Esophagus squamous epithelium (tissue), 5 donors: ENCODE measurements around the gene PHF3. TPM values are rescaled to one million over a fixed set of nuclear protein-coding genes. Genes with fewer than 3 reads are reported as not detected.
A peak's percentile ranks its signal among the peaks of the same experiment; 100 is the strongest.

Experiments used
- DNase-seq: peaks from one replicate; lab custom pipeline; 2025; lab: John Stamatoyannopoulos, UW
- H3K27ac ChIP-seq, 4 donors: fragments of 200-600 bp; sonication (generic); one replicate each; pipeline ENCODE4 v1.5.1; 2016 to 2019; ENCODE audit warnings: mild to moderate bottlenecking in 1 of 4
- H3K27me3 ChIP-seq, 4 donors: fragments of 200-600 bp; sonication (generic); 1 replicate in 3 of 4; 2 replicates in 1 of 4; pipeline versions ENCODE4 v1.5.1 to v1.6.0; 2017 to 2021; ENCODE audit warnings: antibody characterized with exemption in 1 of 4
- H3K36me3 ChIP-seq, 3 donors: fragments of 200-600 bp; sonication (generic); one replicate each; pipeline ENCODE4 v1.5.1; 2016 to 2019
- H3K4me1 ChIP-seq, 3 donors: fragments of 200-600 bp; sonication (generic); one replicate each; pipeline ENCODE4 v1.5.1; 2017 to 2019
- H3K4me3 ChIP-seq, 4 donors: fragments of 200-600 bp; sonication (generic); 1 replicate in 3 of 4; 2 replicates in 1 of 4; pipeline ENCODE4 v1.5.1; 2016 to 2019; ENCODE audit warnings: mild to moderate bottlenecking in 2 of 4, moderate library complexity in 1 of 4
- H3K9me3 ChIP-seq, 3 donors: fragments of 200-600 bp; sonication (generic); one replicate each; pipeline ENCODE4 v1.5.1; 2016 to 2019
- POLR2A ChIP-seq, 4 donors: fragments of 450-650 bp; IDR thresholded peaks; one replicate each; pipeline ENCODE4 v1.6.1; 2017; ENCODE audit warnings: antibody characterized with exemption in 4 of 4, mild to moderate bottlenecking in 4 of 4, moderate library complexity in 3 of 4
- WGBS, 2 donors: methylation state at CpG; one replicate each; pipeline ENCODE4 v1.1.5; 2018; 5-methylcytosine and 5-hydroxymethylcytosine counted together
- intact Hi-C: fragments of 100-400 bp; cut with DNase I; formaldehyde crosslinking; loops from one replicate; pipeline ENCODE4 v1.15.0; 2022
- total RNA-seq, 4 donors: library from RNA; depleted of rRNA; stranded (reverse); fragments of >200 nt; gene quantifications; one replicate each; pipeline ENCODE4 v1.1.0, GENCODE V29; 2016
- TF ChIP-seq, protein P1 (sequence below), 6 experiments: fragments of 450-650 bp in 4 of 6; fragments of 200-600 bp in 2 of 6; sonication (generic) in 2 of 6; IDR thresholded peaks; one replicate each; pipeline ENCODE4 v1.5.1; 2016 to 2019; ENCODE audit warnings: antibody characterized with exemption in 6 of 6, mild to moderate bottlenecking in 4 of 6, moderate library complexity in 4 of 6
- donor health status: DM: yes; HTN: yes; CAD: no.

Gene PHF3, protein sequence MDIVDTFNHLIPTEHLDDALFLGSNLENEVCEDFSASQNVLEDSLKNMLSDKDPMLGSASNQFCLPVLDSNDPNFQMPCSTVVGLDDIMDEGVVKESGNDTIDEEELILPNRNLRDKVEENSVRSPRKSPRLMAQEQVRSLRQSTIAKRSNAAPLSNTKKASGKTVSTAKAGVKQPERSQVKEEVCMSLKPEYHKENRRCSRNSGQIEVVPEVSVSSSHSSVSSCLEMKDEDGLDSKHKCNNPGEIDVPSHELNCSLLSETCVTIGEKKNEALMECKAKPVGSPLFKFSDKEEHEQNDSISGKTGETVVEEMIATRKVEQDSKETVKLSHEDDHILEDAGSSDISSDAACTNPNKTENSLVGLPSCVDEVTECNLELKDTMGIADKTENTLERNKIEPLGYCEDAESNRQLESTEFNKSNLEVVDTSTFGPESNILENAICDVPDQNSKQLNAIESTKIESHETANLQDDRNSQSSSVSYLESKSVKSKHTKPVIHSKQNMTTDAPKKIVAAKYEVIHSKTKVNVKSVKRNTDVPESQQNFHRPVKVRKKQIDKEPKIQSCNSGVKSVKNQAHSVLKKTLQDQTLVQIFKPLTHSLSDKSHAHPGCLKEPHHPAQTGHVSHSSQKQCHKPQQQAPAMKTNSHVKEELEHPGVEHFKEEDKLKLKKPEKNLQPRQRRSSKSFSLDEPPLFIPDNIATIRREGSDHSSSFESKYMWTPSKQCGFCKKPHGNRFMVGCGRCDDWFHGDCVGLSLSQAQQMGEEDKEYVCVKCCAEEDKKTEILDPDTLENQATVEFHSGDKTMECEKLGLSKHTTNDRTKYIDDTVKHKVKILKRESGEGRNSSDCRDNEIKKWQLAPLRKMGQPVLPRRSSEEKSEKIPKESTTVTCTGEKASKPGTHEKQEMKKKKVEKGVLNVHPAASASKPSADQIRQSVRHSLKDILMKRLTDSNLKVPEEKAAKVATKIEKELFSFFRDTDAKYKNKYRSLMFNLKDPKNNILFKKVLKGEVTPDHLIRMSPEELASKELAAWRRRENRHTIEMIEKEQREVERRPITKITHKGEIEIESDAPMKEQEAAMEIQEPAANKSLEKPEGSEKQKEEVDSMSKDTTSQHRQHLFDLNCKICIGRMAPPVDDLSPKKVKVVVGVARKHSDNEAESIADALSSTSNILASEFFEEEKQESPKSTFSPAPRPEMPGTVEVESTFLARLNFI (N-terminal part only)
- 10 to 100 TPM; 17.6 to 53.2 (median 26.7) TPM for total RNA-seq

DNA sequence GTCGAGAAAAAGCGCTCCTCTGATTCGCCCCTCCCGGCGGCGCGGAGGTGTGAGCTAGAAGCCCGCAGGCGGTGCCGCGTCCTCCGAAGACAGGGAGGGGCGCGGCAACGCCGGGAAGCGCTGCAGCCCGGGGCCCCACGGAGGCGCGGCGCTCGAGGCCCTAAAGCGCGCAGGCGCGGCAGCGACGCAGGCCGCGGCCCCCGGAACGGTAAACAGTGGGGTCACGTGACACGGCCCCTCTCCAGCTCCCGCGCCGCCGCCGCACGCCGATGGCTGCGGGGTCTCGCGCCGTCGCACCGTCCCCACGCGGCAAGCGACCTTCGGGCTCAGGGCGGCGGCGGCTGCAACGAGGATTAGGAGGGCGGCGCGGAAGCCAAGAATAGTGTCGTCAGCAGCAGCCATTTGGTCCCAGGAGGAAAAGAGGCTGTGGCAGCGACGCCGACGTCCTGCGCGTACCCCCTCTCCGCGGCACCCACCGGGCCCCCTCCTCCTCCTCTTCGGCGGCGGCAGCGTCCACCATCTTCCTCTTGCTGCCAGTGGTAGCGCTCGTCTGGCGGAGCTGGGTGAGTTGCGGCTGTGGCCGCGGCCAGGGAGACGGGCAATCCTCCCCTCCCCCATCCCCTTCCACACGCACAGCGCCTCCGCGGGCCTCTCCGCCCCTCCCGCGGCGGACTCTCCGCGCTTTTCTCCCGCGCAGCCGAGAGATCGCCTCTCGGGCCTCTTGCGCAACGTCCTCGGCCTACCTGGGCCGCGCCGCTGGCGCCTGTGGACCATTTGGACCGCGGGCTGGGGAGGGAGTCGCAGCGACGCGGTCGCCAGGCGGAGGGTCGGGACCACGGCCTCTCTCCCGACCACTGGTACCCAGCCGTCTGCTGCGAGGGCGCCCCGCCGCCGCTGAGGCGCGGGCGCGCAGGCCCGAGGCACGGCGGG, at the start of gene PHF3:
Gene PHF3, plus strand, starts transcription at position 215 of the 930 bp plus-strand sequence. CDS start 10,750 bp downstream, outside the sequence.
- 0 to 1% methylated on average over 3 to 31 of the region's 126 CpGs for WGBS, 2 donors
- TF ChIP-seq, protein P1, sequence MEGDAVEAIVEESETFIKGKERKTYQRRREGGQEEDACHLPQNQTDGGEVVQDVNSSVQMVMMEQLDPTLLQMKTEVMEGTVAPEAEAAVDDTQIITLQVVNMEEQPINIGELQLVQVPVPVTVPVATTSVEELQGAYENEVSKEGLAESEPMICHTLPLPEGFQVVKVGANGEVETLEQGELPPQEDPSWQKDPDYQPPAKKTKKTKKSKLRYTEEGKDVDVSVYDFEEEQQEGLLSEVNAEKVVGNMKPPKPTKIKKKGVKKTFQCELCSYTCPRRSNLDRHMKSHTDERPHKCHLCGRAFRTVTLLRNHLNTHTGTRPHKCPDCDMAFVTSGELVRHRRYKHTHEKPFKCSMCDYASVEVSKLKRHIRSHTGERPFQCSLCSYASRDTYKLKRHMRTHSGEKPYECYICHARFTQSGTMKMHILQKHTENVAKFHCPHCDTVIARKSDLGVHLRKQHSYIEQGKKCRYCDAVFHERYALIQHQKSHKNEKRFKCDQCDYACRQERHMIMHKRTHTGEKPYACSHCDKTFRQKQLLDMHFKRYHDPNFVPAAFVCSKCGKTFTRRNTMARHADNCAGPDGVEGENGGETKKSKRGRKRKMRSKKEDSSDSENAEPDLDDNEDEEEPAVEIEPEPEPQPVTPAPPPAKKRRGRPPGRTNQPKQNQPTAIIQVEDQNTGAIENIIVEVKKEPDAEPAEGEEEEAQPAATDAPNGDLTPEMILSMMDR (IDR thresholded peaks at IDR 0.05): peak in 3 of 6 experiments; percentile 10 to 31 (median 10)
- TF ChIP-seq POLR2A (IDR thresholded peaks at IDR 0.05): peak in 2 of 4 donors; percentile 25 to 69
- no peaks in the 10 kb centered on the region for H3K36me3 ChIP-seq
- peak; percentile 51 for DNase-seq
- no peaks in the 10 kb centered on the region for H3K9me3 ChIP-seq
- H3K27me3 ChIP-seq: no peaks in the 10 kb centered on the region
- peaks cover 0 to 52% (median 32%) of the 10 kb centered on the region in 3 donors for H3K4me1 ChIP-seq
- H3K4me3 ChIP-seq: peak within 1 kb of the TSS; percentile 80 to 95 (median 90)
- intact Hi-C loops: no loop called here
- peak within 1 kb of the TSS; percentile 93 to 98 (median 95) for H3K27ac ChIP-seq

DNA sequence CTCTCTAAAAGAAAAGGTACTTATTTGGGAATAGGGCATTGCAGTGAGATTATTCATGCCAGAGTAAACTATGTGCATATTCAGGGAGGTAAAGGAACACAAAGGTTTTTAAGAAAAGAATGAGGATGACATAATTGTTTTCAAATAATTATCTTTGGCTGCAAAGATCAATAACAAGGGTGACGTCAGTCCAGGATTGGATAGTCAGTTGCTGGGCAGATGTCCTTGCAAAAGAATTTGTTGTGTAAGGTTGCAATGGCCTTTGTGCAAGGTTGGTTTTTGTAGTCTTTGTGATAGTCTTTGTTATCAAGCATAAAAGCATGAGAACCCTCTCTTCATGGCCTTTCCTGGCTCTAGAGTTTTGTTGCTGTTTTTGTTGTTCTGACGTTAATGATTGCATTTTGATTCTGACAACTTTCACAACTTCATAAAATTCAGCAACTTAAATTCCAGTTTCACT, 45.6 kb upstream of the PHF3 start:
- no peaks in the 10 kb centered on the region for H3K9me3 ChIP-seq
- H3K36me3 ChIP-seq: no peaks in the 10 kb centered on the region
- H3K27me3 ChIP-seq: no peaks in the 10 kb centered on the region
- no peak overlapping the region for H3K4me3 ChIP-seq
- no peaks in the 10 kb centered on the region for H3K4me1 ChIP-seq
- no peak for DNase-seq
- TF ChIP-seq, protein P1 (IDR thresholded peaks at IDR 0.05): no peak
- no peak for TF ChIP-seq POLR2A (IDR thresholded peaks at IDR 0.05)
- WGBS, 2 donors: 55 to 81% methylated on average over 2 of the region's 2 CpGs
- intact Hi-C loops: no loop called here
- no peak overlapping the region for H3K27ac ChIP-seq

- peaks cover 0 to 5% (median 3%) of the 10 kb centered on the region in 3 donors for H3K4me1 ChIP-seq
- whole genome bisulfite sequencing, 2 donors: 88 to 92% methylated on average over 6 to 7 of the region's 7 CpGs
- intact Hi-C loops: no loop called here
- H3K4me3 ChIP-seq: no peak overlapping the region
- H3K27ac ChIP-seq: no peak overlapping the region
- H3K9me3 ChIP-seq: no peaks in the 10 kb centered on the region
- DNase-seq: no peak
- no peaks in the 10 kb centered on the region for H3K36me3 ChIP-seq
- peaks cover 0 to 7% (median 0%) of the 10 kb centered on the region in 4 donors for H3K27me3 ChIP-seq
- TF ChIP-seq, protein P1 (IDR thresholded peaks at IDR 0.05): no peak
- no peak for TF ChIP-seq POLR2A (IDR thresholded peaks at IDR 0.05)
Measured at GRCh38 chr6:63592886-63593285, 42.7 kb upstream of the PHF3 start.
